ENCODE results near the gene ZNF200. TPM values are rescaled to one million over a fixed set of nuclear protein-coding genes. Genes with fewer than 3 reads are reported as not detected.
A peak's percentile ranks its signal among the peaks of the same experiment; 100 is the strongest.

ZNF200 gene
- total and polyA plus RNA-seq, 2 donors (not counting 1 experiment from before 2014, with no cell fraction given) = 2.7 to 20.1 TPM

DNA sequence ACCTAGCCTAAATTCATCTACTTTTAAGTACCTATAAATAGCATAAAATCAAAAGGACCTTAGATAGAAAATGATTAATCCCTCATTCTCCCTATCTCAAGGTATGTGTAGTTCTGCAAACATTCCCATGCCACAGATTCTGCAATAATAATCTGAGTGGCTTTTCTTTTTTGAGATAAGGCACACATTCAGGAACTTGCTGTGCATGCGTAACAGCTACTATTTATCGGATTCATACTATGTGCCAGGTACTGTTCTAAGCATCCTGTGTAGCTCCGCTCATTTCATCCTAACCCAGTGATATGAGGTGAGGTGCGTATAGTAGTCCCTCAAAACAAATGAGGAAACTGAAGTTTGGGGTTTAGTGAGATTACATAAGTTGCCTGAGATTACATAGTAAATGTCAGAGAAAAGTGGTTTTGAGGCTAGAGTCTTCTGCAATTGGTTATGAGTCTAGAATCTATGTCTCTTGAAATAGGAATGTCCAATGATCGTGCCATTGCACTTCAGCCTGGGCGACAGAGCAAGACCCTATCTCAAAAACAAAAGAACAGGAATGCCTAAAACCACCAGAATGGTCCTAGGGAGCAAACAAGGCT, 46.4 kb upstream of the ZNF200 start:
- TF ChIP-seq, protein P1, sequence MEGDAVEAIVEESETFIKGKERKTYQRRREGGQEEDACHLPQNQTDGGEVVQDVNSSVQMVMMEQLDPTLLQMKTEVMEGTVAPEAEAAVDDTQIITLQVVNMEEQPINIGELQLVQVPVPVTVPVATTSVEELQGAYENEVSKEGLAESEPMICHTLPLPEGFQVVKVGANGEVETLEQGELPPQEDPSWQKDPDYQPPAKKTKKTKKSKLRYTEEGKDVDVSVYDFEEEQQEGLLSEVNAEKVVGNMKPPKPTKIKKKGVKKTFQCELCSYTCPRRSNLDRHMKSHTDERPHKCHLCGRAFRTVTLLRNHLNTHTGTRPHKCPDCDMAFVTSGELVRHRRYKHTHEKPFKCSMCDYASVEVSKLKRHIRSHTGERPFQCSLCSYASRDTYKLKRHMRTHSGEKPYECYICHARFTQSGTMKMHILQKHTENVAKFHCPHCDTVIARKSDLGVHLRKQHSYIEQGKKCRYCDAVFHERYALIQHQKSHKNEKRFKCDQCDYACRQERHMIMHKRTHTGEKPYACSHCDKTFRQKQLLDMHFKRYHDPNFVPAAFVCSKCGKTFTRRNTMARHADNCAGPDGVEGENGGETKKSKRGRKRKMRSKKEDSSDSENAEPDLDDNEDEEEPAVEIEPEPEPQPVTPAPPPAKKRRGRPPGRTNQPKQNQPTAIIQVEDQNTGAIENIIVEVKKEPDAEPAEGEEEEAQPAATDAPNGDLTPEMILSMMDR (IDR thresholded peaks at IDR 0.05) = no peak
- no peak for TF ChIP-seq EZH2 (IDR thresholded peaks at IDR 0.05; ENCODE audit: borderline replicate concordance, insufficient read depth, low read depth, low read length, poor library complexity, severe bottlenecking)
- H3K36me3 ChIP-seq (replicated peaks in 1 of 2; ENCODE audit: control extremely low read depth in 1 of 2, control insufficient read depth in 1 of 2, extremely low read depth in 1 of 2, insufficient read depth in 2 of 2, low read length in 1 of 2) = peaks cover 2 to 9% of the 10 kb centered on the region in 2 experiments
- H3K27ac ChIP-seq (ENCODE audit: low read length in 2 of 2) = no peak overlapping the region
- H4K20me1 ChIP-seq (ENCODE audit: control insufficient read depth, insufficient read depth, low read length, poor library complexity, severe bottlenecking) = peaks cover 16% of the 10 kb centered on the region
- DNase-seq (no peak), ATAC-seq (ENCODE audit: low read depth) (no peak)
- Mint-ChIP-seq H3K27me3 (no peaks in the 10 kb centered on the region), H3K4me1 (peaks cover 35% of the 10 kb centered on the region), H3K9me3 (ENCODE audit: insufficient read depth) (no peaks in the 10 kb centered on the region), H3K4me3 (peak overlapping the region; percentile 34), H3K27ac (no peak overlapping the region)
- intact Hi-C loops (cut with micrococcal nuclease) = loop anchor here (10.0 kb wide), 1 partner anchor 257 kb away; the partner anchor contains the start of genes HCFC1R1, THOC6 and TNFRSF12A
- WGBS (ENCODE audit: insufficient coverage) = 89% methylated on average over 6 of the region's 6 CpGs
- no peak overlapping the region for H3K9ac ChIP-seq (ENCODE audit: low read length)
- no peak overlapping the region for H3K4me2 ChIP-seq (replicated peaks; ENCODE audit: low read depth, low read length, poor library complexity, severe bottlenecking)
- peaks cover 0 to 7% (median 0%) of the 10 kb centered on the region in 3 donors for H3K9me3 ChIP-seq (ENCODE audit: control extremely low read depth in 1 of 3, control insufficient read depth in 2 of 3, insufficient read depth in 1 of 3, low read length in 2 of 3)
- ChIA-PET POLR2A (no interaction called here), CTCF (interaction anchor here (1.1 to 1.2 kb wide), 2 partner anchors 12 to 14 kb away, joined by 3 to 4 read pairs; no protein-coding TSS in a partner anchor)
- H3K79me2 ChIP-seq (ENCODE audit: control insufficient read depth, insufficient read depth, low read length) = peaks cover 30% of the 10 kb centered on the region
- no peak overlapping the region for H3K4me3 ChIP-seq (ENCODE audit: control extremely low read depth in 1 of 5, extremely low read depth in 1 of 5, insufficient read depth in 1 of 5, low read depth in 2 of 5, low read length in 4 of 5)
- H2AFZ ChIP-seq (ENCODE audit: insufficient read depth, low read depth, low read length, poor library complexity, severe bottlenecking) = no peak overlapping the region
- H3K4me1 ChIP-seq (ENCODE audit: control insufficient read depth in 2 of 2, insufficient read depth in 2 of 2, low read length in 2 of 2) = peaks cover 22 to 30% of the 10 kb centered on the region in 2 donors
- H3K27me3 ChIP-seq (replicated peaks in 1 of 4; ENCODE audit: control extremely low read depth in 1 of 4, control insufficient read depth in 3 of 4, insufficient read depth in 4 of 4, low read length in 3 of 4) = no peaks in the 10 kb centered on the region

DNA sequence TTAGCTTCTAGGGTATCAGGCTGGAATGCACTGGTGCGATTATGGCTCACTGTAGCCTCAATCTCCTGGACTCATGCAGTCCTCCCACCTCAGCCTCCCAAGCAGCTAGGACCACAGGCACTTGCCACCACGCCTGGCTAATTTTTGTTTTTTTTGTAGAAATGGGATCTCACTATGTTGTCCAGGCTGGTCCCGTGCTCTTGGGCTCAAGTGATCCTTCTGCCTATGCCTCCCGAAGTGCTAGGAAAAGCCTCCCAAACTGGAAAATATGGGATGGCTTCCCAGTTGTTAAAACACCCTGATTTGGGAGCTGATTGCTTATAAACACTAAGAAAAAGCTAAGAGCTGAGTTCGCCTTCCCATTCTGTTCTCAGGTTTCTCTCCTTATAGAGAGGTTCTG, 41.7 kb upstream of the ZNF200 start:
- Histone ChIP-seq H3K4me3 (ENCODE audit: control extremely low read depth in 1 of 5, extremely low read depth in 1 of 5, insufficient read depth in 1 of 5, low read depth in 2 of 5, low read length in 4 of 5) (no peak overlapping the region), H2AFZ (ENCODE audit: insufficient read depth, low read depth, low read length, poor library complexity, severe bottlenecking) (no peak overlapping the region), H3K79me2 (ENCODE audit: control insufficient read depth, insufficient read depth, low read length) (peaks cover 3% of the 10 kb centered on the region), H3K27ac (ENCODE audit: low read length in 2 of 2) (no peak overlapping the region), H3K9me3 (ENCODE audit: control extremely low read depth in 1 of 3, control insufficient read depth in 2 of 3, insufficient read depth in 1 of 3, low read length in 2 of 3) (peaks cover 0 to 4% (median 0%) of the 10 kb centered on the region in 3 donors), H3K4me2 (replicated peaks; ENCODE audit: low read depth, low read length, poor library complexity, severe bottlenecking) (no peak overlapping the region), H3K27me3 (replicated peaks in 1 of 4; ENCODE audit: control extremely low read depth in 1 of 4, control insufficient read depth in 3 of 4, insufficient read depth in 4 of 4, low read length in 3 of 4) (no peaks in the 10 kb centered on the region), H3K4me1 (ENCODE audit: control insufficient read depth in 2 of 2, insufficient read depth in 2 of 2, low read length in 2 of 2) (no peaks in the 10 kb centered on the region), H4K20me1 (ENCODE audit: control insufficient read depth, insufficient read depth, low read length, poor library complexity, severe bottlenecking) (no peaks in the 10 kb centered on the region), H3K36me3 (replicated peaks in 1 of 2; ENCODE audit: control extremely low read depth in 1 of 2, control insufficient read depth in 1 of 2, extremely low read depth in 1 of 2, insufficient read depth in 2 of 2, low read length in 1 of 2) (no peaks in the 10 kb centered on the region), H3K9ac (ENCODE audit: low read length) (no peak overlapping the region)
- Mint-ChIP-seq H3K27me3 (no peaks in the 10 kb centered on the region), H3K27ac (no peak overlapping the region), H3K9me3 (ENCODE audit: insufficient read depth) (no peaks in the 10 kb centered on the region), H3K4me1 (no peaks in the 10 kb centered on the region), H3K4me3 (no peak overlapping the region)
- CTCF ChIA-PET = interaction anchor here (0.7 kb wide), 1 partner anchor 10 kb away, joined by 3 read pairs; no protein-coding TSS in a partner anchor
- WGBS (ENCODE audit: insufficient coverage) = 78% methylated on average over 3 of the region's 5 CpGs
- ATAC-seq (ENCODE audit: low read depth) (no peak), DNase-seq (no peak)
- intact Hi-C loops (cut with micrococcal nuclease) = no loop called here
- POLR2A ChIA-PET = interaction anchor here (0.8 to 1.2 kb wide), 2 partner anchors 28 to 219 kb away, joined by 3 read pairs; partner anchors contain the start of genes TIGD7 and ZNF75A
- TF ChIP-seq EZH2 (IDR thresholded peaks at IDR 0.05; ENCODE audit: borderline replicate concordance, insufficient read depth, low read depth, low read length, poor library complexity, severe bottlenecking) = no peak
- TF ChIP-seq, protein P1 (IDR thresholded peaks at IDR 0.05) = no peak

All from B cell (primary cell).